Gastrocnemius medialis (tissue), 4 donors: ENCODE data around the gene IKZF2.

Experiments used
- POLR2A ChIP-seq, 2 donors: fragments of 450-650 bp; IDR thresholded peaks; one replicate each; pipeline ENCODE4 v1.6.1; 2017; ENCODE audit warnings: antibody characterized with exemption in 2 of 2, mild to moderate bottlenecking in 2 of 2, moderate library complexity in 2 of 2
- TF ChIP-seq, protein P1 (sequence below), 5 experiments: fragments of 450-650 bp in 3 of 5; fragments of 200-600 bp in 2 of 5; sonication (generic) in 2 of 5; IDR thresholded peaks in 4 of 5; conservative IDR thresholded peaks in 1 of 5; 1 replicate in 4 of 5; 2 replicates in 1 of 5; pipeline ENCODE4 v1.5.1; 2016 to 2019; ENCODE audit warnings: antibody characterized with exemption in 5 of 5, mild to moderate bottlenecking in 3 of 5, moderate library complexity in 3 of 5

DNA sequence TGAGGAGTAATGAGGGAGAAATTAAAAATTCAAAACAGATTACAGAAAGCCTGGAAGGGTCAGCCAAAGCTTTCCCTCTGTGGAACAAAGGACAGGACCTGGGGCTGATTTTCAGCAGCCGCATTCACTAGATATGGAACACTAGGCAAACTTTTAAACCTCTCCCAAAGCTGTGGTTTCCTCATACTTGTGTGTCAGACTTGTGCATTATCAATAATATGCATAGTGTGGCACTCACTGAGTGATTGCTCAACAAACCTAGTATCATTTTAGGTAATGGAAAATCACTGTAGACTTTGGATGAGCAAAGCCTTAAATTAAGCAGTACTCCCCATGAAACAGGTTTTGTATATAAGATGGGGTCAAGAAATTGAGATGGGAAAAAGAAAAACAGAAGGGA lies 26.3 kb upstream of the IKZF2 start:
- no peak for TF ChIP-seq POLR2A (IDR thresholded peaks at IDR 0.05)
- TF ChIP-seq, protein P1, sequence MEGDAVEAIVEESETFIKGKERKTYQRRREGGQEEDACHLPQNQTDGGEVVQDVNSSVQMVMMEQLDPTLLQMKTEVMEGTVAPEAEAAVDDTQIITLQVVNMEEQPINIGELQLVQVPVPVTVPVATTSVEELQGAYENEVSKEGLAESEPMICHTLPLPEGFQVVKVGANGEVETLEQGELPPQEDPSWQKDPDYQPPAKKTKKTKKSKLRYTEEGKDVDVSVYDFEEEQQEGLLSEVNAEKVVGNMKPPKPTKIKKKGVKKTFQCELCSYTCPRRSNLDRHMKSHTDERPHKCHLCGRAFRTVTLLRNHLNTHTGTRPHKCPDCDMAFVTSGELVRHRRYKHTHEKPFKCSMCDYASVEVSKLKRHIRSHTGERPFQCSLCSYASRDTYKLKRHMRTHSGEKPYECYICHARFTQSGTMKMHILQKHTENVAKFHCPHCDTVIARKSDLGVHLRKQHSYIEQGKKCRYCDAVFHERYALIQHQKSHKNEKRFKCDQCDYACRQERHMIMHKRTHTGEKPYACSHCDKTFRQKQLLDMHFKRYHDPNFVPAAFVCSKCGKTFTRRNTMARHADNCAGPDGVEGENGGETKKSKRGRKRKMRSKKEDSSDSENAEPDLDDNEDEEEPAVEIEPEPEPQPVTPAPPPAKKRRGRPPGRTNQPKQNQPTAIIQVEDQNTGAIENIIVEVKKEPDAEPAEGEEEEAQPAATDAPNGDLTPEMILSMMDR (IDR thresholded peaks at IDR 0.05 in 4 of 5, conservative IDR thresholded peaks at IDR 0.05 in 1 of 5) = no peak
